CD1c-positive myeloid dendritic cell (primary cell): Measurements from ENCODE around the gene MED27.
"Not testable (repeated sequence)": the region's sequence is repeated elsewhere in the genome, so short reads cannot be mapped to it uniquely, and the experiment has no call there.

Experiments used
- DNase-seq: peaks from one replicate; pipeline ENCODE4 v3.0.0-alpha.2; 2016; ENCODE audit errors: extremely low spot score

MED27 gene

GRCh38 chr9:131923132-131923671, 156.5 kb downstream of the MED27 start:
- no peak for DNase-seq

- not testable (repeated sequence) for DNase-seq
These were observed 158.0 kb downstream of the MED27 start for GRCh38 chr9:131921635-131922034.

DNA sequence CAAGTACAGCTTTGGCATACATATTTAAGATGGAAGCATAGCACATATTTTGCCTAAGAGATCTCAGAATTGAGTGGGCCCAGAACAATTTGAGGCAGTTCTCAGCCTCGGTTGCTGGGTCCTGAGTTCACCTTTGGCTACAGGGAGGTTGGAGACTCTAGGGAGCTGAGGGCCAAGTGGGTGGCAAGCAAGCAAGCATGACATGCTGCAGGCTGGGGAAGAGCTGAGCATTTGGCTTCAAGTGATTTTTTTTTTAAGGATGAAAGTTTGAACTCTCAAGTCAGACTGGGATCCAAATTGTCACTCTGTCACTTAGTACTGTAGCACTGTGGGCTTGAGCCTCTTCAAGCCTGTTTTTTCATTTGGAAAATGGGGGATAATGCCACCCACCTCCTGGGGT, 160.5 kb downstream of the MED27 start:
- DNase-seq: no peak

DNA sequence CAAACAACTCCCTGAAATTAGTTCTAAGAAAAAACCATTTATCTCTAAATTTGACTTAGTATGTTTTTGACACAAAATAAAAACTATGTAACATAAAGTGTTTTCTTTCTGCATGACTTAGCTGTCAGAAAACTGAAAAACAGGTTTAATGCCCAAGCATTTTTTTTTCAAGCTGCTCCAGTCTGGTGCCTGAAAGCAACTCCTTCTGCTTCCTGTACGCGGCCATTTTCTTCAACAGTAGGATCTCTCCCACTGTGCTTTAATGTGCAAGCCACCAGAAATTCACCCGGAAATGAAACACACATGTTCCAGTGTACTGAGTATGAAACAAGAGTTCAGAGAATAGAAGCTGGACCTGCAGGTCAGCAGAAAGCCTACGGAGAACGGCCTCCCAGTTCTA, 161.2 kb downstream of the MED27 start:
- no peak for DNase-seq

DNA sequence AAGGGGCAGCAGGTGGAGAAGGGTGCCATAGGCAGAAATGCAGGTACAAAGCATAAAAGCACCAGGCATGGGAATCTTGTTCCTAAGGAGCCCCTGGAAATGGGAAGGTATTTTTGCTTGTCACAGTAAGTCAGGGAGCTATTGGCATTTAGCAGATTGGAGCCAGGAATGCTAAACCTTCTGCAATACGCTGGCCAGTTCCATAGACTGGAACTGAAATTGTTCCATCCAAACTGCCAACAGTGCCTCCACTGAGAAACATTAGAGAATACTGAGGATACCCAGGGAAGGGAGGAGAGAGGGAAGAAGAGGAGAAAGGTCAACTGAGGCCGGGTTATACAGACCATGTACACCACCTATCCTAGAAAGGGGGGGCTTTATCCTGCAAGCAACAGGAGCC, 162.7 kb downstream of the MED27 start:
- no peak for DNase-seq

DNA sequence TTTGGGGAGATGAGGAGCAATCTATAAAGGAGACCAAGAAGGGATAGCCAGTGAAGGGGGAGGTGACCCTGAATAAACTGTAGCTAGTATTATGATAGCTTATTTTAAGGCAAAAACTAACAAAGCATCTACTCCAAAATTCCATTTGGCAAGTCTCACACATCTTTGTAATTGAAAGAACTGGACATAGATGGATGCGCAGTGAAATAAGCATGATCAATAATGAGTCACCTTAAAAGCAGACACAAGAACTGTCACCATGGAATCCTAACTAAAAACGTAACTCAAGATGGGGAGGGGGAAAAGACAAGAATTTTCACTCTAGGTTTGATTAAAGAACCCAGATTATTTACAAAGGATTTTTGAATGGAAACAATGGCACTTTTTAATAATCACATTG, 164.5 kb downstream of the MED27 start:
- no peak for DNase-seq

- DNase-seq: no peak
These were observed 167.0 kb downstream of the MED27 start for GRCh38 chr9:131912671-131913070.

GRCh38 chr9:131912069-131912468, 167.6 kb downstream of the MED27 start:
- no peak for DNase-seq

GRCh38 chr9:131910572-131910971, 169.1 kb downstream of the MED27 start:
- no peak for DNase-seq

- no peak for DNase-seq
These were observed 174.5 kb downstream of the MED27 start for GRCh38 chr9:131905144-131905543.

- no peak for DNase-seq
These were observed 180.1 kb downstream of the MED27 start for GRCh38 chr9:131899296-131900228.

GRCh38 chr9:131892902-131893500, 186.7 kb downstream of the MED27 start:
- no peak for DNase-seq

- no peak for DNase-seq
These were observed 187.4 kb downstream of the MED27 start for GRCh38 chr9:131892162-131892707.

DNA sequence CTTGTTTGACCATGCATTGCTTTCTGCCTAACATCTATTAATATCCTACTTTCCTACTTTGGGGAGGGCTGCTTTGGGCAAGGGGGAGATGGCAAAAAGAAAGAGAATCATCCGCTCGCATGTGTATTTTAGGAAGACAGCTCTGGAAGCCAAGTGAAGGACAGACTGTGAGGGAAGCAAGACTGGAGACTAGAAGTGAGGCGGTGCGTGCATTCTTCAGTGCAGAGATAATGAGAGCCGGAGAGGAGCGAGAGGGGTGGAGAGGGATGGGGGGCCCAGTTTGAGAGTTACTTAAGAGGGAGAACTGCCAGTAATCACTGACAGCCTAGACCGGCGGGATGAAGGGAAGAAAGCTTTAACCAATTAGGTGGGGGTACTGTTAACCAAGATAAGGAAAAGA, 188.1 kb downstream of the MED27 start:
- DNase-seq: no peak

- no peak for DNase-seq
These were observed 190.0 kb downstream of the MED27 start for GRCh38 chr9:131889437-131890251.

GRCh38 chr9:131888923-131889322, 190.7 kb downstream of the MED27 start:
- no peak for DNase-seq

DNA sequence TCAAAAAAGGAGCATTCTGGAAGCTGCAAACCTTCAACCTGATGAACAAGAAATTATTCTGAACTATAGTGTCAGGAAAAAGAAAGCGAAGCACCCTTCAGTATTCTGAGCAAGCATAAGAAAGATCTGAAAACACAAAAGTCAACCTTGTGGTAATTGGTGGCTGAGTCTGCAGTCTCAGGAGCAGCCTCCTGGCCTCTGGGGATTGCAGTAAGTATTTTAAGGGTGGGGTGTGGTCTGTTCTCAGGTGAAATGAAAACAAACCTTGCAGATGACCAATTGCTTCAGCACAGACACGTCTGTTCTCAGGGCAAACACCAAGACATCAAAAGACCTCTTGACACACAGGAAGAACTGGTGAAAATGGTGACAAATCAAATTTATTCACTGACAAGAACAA, 192.0 kb downstream of the MED27 start:
- DNase-seq: no peak

- no peak for DNase-seq
These were observed 192.8 kb downstream of the MED27 start for GRCh38 chr9:131886826-131887225.

DNA sequence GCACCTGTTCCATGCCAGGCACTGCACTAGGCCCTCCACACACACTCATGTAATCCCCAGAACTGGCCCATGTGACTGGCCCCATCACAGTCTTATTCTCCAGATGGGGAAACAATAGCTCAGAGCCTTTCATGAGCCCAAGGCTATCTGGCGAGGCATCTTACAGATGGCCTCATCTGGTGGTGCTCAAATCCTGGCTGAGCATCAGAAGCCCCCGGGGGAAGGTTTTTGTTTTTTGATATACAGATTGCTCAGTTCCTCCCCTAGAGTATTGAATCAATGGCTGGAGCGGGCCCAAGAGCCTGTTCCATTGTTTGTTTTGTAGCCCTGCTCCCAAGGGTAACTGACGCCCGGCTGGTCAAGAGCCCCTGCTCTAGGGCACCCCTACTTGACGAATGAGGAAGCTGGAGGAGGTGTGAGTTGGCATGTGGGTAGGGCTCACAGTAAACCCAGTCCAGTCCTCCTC, 194.5 kb downstream of the MED27 start:
- no peak for DNase-seq

GRCh38 chr9:131884222-131884621, 195.4 kb downstream of the MED27 start:
- DNase-seq: no peak

- no peak for DNase-seq
These were observed 198.7 kb downstream of the MED27 start for GRCh38 chr9:131880833-131881583.
